HepG2 (cell line): ENCODE results near the gene TP53. TPM values are rescaled to one million over a fixed set of nuclear protein-coding genes. Genes with fewer than 3 reads are reported as not detected.

Experiments used
- ATAC-seq: fragments of 200-7000 bp; cut with Tn5 transposase; 3 replicates; pipeline ENCODE4 v1.9.1; 2020; ENCODE audit warnings: mild to moderate bottlenecking, moderate library complexity
- BruUV-seq: library from RNA; stranded (reverse); fragments of 400-500 nt; replicated peaks from 2 replicates; lab custom pipeline; 2021; lab: Mats Ljungman, UMichigan
- CTCF ChIA-PET: fragments of 300-600 bp; formaldehyde crosslinking; extraction: SDS; loops from one replicate; lab custom pipeline; 2021; ENCODE audit warnings: low total read pairs, inconsistent platforms, low intra/inter-chr PET ratio; lab: Yijun Ruan, JAX
- POLR2A ChIA-PET: fragments of 350-600 bp; sonication (Branson Sonifier 250); formaldehyde crosslinking; loops from one replicate; lab custom pipeline; 2020; ENCODE audit warnings: antibody characterized with exemption, inconsistent platforms; lab: Yijun Ruan, JAX
- DNase-seq: peaks from one replicate; pipeline ENCODE4 v3.0.0-alpha.2; 2015; ENCODE audit warnings: low spot score
- FAIRE-seq: peaks from 3 replicates; lab custom pipeline; 2011; peaks lifted over from hg19 to GRCh38; lab: Jason Lieb, UNC
- H2AFZ ChIP-seq: one replicate; pipeline ENCODE4 v1.6.1; 2011; ENCODE audit warnings: low read length, inconsistent platforms
- H3K27ac ChIP-seq: fragments of 300-600 bp; 3 replicates; pipeline ENCODE4 v1.8.0; 2011; ENCODE audit warnings: mixed run types, mild to moderate bottlenecking, mixed read lengths, low read length, inconsistent platforms; ENCODE audit not compliant: insufficient read depth; ENCODE audit errors: extremely low read length
- H3K27me3 ChIP-seq, 2 experiments: fragments of 200-600 bp in 1 of 2; 2 replicates in 1 of 2; 3 replicates in 1 of 2; pipeline versions ENCODE4 v1.6.0 to v1.8.0; 2011; ENCODE audit warnings: low read length in 2 of 2, mild to moderate bottlenecking in 2 of 2, moderate library complexity in 2 of 2, inconsistent platforms in 1 of 2; ENCODE audit not compliant: insufficient read depth in 2 of 2, control insufficient read depth in 1 of 2
- H3K36me3 ChIP-seq, 2 experiments: fragments of 200-600 bp in 1 of 2; replicated peaks in 1 of 2; 2 replicates in 1 of 2; 3 replicates in 1 of 2; pipeline versions ENCODE4 v1.5.1 to v1.8.0; 2011; ENCODE audit warnings: low read length in 2 of 2, inconsistent platforms in 1 of 2; ENCODE audit not compliant: insufficient read depth in 2 of 2, control insufficient read depth in 1 of 2
- H3K4me1 ChIP-seq: 2 replicates; pipeline ENCODE4 v1.5.1; 2012; ENCODE audit warnings: low read length, inconsistent platforms; ENCODE audit not compliant: insufficient read depth
- H3K4me2 ChIP-seq: 2 replicates; pipeline ENCODE4 v1.6.0; 2011; ENCODE audit warnings: low read depth, low read length, inconsistent platforms
- H3K4me3 ChIP-seq, 3 experiments: fragments of 200-600 bp in 1 of 3; sonication (generic), shearing (Covaris generic) in 1 of 3; replicated peaks in 1 of 3; 2 replicates each; pipeline ENCODE4 v1.5.1; 2011 to 2016; ENCODE audit warnings: low read length in 3 of 3, inconsistent platforms in 2 of 3, low read depth in 2 of 3, mild to moderate bottlenecking in 2 of 3, control low read depth in 1 of 3, mixed read lengths in 1 of 3; ENCODE audit not compliant: insufficient read depth in 1 of 3
- H3K79me2 ChIP-seq: one replicate; pipeline ENCODE4 v1.6.1; 2011; ENCODE audit warnings: low read length, inconsistent platforms; ENCODE audit not compliant: insufficient read depth
- H3K9ac ChIP-seq: 2 replicates; pipeline ENCODE4 v1.6.0; 2011; ENCODE audit warnings: mild to moderate bottlenecking, low read depth, low read length, inconsistent platforms; ENCODE audit not compliant: insufficient read depth
- H3K9me3 ChIP-seq: 2 replicates; pipeline ENCODE4 v1.5.1; 2012; ENCODE audit warnings: mild to moderate bottlenecking, low read length
- H4K20me1 ChIP-seq: 2 replicates; pipeline ENCODE4 v1.6.0; 2011; ENCODE audit warnings: inconsistent platforms, mild to moderate bottlenecking, low read length, moderate library complexity; ENCODE audit not compliant: insufficient read depth
- DMAP1 ChIP-seq: IDR thresholded peaks from 2 replicates; pipeline ENCODE4 v1.6.1; 2016
- KLF9 ChIP-seq: IDR thresholded peaks from 2 replicates; pipeline ENCODE4 v1.6.1; 2016; ENCODE audit warnings: low read depth
- NBN ChIP-seq: fragments of 450-650 bp; conservative IDR thresholded peaks from 2 replicates; pipeline ENCODE4 v1.6.1; 2017
- PATZ1 ChIP-seq: sonication (generic); formaldehyde crosslinking; IDR thresholded peaks from 2 replicates; pipeline ENCODE4 v1.4.0; 2020; ENCODE audit warnings: missing genetic modification reagents
- SMAD9 ChIP-seq: sonication (generic); formaldehyde crosslinking; IDR thresholded peaks from 2 replicates; pipeline ENCODE4 v1.5.1; 2020; ENCODE audit warnings: mild to moderate bottlenecking, missing genetic modification reagents
- SNAPC5 ChIP-seq: sonication (generic); formaldehyde crosslinking; IDR thresholded peaks from 2 replicates; pipeline ENCODE4 v1.8.1; 2023; ENCODE audit warnings: mild to moderate bottlenecking, missing genetic modification reagents, borderline replicate concordance
- ZNF605 ChIP-seq: sonication (generic); formaldehyde crosslinking; IDR thresholded peaks from 2 replicates; pipeline ENCODE4 v1.8.0; 2022; ENCODE audit warnings: mild to moderate bottlenecking, missing genetic modification reagents
- ZNF629 ChIP-seq: sonication (generic); formaldehyde crosslinking; conservative IDR thresholded peaks from 2 replicates; pipeline ENCODE4 v1.5.0; 2020; ENCODE audit warnings: missing genetic modification reagents
- whole genome bisulfite sequencing: methylation state at CpG from one replicate; pipeline ENCODE4 v1.1.6; 2017; ENCODE audit warnings: low lambda C conversion rate; 5-methylcytosine and 5-hydroxymethylcytosine counted together
- in situ Hi-C: cut with HindIII; loops from 2 replicates; pipeline ENCODE4 v1.10.0; 2017; ENCODE audit warnings: low pct_unique_long_range_greater_than_20kb; ENCODE audit not compliant: extremely low pct_ligation_motif_present
- intact Hi-C: fragments of 100-400 bp; cut with micrococcal nuclease; formaldehyde crosslinking; loops from one replicate; pipeline ENCODE4 v1.10.0; 2022; ENCODE audit not compliant: unreplicated experiment
- polyA plus RNA-seq, 8 experiments: library from polyadenylated mRNA; depleted of rRNA in 3 of 8; stranded (reverse) in 7 of 8; unstranded in 1 of 8; fragments of >200 nt; fragmentation: Illumina TruSeq in 4 of 8; extraction: Trizol in 4 of 8; gene quantifications; 2 replicates each; pipeline versions ENCODE4 v1.2.1 to v1.2.3, GENCODE V29; 2011 to 2016; ENCODE audit warnings: low read depth in 4 of 8, missing spikeins in 1 of 8, mixed read lengths in 1 of 8; ENCODE audit not compliant: insufficient read depth in 1 of 8
- total RNA-seq, 5 experiments: library from RNA; depleted of rRNA; stranded (reverse); fragments of >200 nt; fragmentation: Illumina TruSeq; extraction: Trizol; gene quantifications; 2 replicates each; pipeline ENCODE4 v1.2.3, GENCODE V29; 2016; ENCODE audit warnings: low read depth in 1 of 5
- TF ChIP-seq, protein P1 (sequence below): sonication (generic); formaldehyde crosslinking; IDR thresholded peaks from 2 replicates; pipeline ENCODE4 v1.4.0; 2020; ENCODE audit warnings: mild to moderate bottlenecking, low read depth, missing genetic modification reagents
- TF ChIP-seq, protein P2 (sequence below): sonication (generic); formaldehyde crosslinking; IDR thresholded peaks from 2 replicates; pipeline ENCODE4 v1.4.0; 2020; ENCODE audit warnings: missing genetic modification reagents

Gene TP53
- total and polyA plus RNA-seq, 2 of the 13 experiments (the other 11 are each of a cell fraction or from before 2014, with no cell fraction given): 17.1 to 29.9 TPM

GRCh38 chr17:7704601-7705268 lies 17.4 kb upstream of the TP53 start, which contains the start of gene EFNB3:
Gene EFNB3, plus strand, starts transcription at chr17:7705202. Its CDS starts 397 bp downstream, at chr17:7705599.
- no peak for TF ChIP-seq SNAPC5
- peak; percentile 68; the same call in 1 of the 2 replicates for TF ChIP-seq ZNF629 (CRISPR knock-in tag)
- TF ChIP-seq, protein P1, sequence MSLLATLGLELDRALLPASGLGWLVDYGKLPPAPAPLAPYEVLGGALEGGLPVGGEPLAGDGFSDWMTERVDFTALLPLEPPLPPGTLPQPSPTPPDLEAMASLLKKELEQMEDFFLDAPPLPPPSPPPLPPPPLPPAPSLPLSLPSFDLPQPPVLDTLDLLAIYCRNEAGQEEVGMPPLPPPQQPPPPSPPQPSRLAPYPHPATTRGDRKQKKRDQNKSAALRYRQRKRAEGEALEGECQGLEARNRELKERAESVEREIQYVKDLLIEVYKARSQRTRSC: no peak
- TF ChIP-seq KLF9 (CRISPR knock-in tag): no peak
- no peak for TF ChIP-seq DMAP1 (CRISPR knock-in tag)
- no peak for TF ChIP-seq NBN
- TF ChIP-seq SMAD9 (CRISPR knock-in tag): no peak
- peak; percentile 36; the same call in 1 of the 2 replicates for TF ChIP-seq PATZ1 (CRISPR knock-in tag)
- TF ChIP-seq ZNF605: no peak
- TF ChIP-seq, protein P2, sequence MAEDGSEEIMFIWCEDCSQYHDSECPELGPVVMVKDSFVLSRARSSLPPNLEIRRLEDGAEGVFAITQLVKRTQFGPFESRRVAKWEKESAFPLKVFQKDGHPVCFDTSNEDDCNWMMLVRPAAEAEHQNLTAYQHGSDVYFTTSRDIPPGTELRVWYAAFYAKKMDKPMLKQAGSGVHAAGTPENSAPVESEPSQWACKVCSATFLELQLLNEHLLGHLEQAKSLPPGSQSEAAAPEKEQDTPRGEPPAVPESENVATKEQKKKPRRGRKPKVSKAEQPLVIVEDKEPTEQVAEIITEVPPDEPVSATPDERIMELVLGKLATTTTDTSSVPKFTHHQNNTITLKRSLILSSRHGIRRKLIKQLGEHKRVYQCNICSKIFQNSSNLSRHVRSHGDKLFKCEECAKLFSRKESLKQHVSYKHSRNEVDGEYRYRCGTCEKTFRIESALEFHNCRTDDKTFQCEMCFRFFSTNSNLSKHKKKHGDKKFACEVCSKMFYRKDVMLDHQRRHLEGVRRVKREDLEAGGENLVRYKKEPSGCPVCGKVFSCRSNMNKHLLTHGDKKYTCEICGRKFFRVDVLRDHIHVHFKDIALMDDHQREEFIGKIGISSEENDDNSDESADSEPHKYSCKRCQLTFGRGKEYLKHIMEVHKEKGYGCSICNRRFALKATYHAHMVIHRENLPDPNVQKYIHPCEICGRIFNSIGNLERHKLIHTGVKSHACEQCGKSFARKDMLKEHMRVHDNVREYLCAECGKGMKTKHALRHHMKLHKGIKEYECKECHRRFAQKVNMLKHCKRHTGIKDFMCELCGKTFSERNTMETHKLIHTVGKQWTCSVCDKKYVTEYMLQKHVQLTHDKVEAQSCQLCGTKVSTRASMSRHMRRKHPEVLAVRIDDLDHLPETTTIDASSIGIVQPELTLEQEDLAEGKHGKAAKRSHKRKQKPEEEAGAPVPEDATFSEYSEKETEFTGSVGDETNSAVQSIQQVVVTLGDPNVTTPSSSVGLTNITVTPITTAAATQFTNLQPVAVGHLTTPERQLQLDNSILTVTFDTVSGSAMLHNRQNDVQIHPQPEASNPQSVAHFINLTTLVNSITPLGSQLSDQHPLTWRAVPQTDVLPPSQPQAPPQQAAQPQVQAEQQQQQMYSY (CRISPR knock-in tag): peak; percentile 95
- TF ChIP-seq, all 625 proteins: peak for 3
- intact Hi-C loops (no loop called here), in situ Hi-C loops (no loop called here)
- H2AFZ ChIP-seq: no peak within 1 kb of the TSS
- H3K79me2 ChIP-seq: no peaks in the 10 kb centered on the region
- peak; percentile 25 for ATAC-seq
- H3K4me3 ChIP-seq: peak within 1 kb of the TSS; percentile 26 to 61 (median 40); a peak in 4 of 6 replicates
- H3K27me3 ChIP-seq: peaks cover 8 to 41% of the 10 kb centered on the region in 2 experiments
- H3K9me3 ChIP-seq: no peaks in the 10 kb centered on the region
- no TSS peak for BruUV-seq
- H3K4me1 ChIP-seq: peaks cover 6% of the 10 kb centered on the region; the same call in 1 of the 2 replicates
- H3K9ac ChIP-seq: no peak within 1 kb of the TSS
- CTCF ChIA-PET: no interaction called here
- H3K27ac ChIP-seq: no peak within 1 kb of the TSS
- peak within 1 kb of the TSS; percentile 45 for H3K4me2 ChIP-seq
- peaks cover 0 to 4% of the 10 kb centered on the region in 2 experiments; a peak in 3 of 5 replicates for H3K36me3 ChIP-seq
- POLR2A ChIA-PET: interaction anchor here (1.5 kb wide), 1 partner anchor 17 kb away, joined by 4 read pairs; the partner anchor contains the start of gene TP53
- no peak for DNase-seq
- no peaks in the 10 kb centered on the region for H4K20me1 ChIP-seq
- FAIRE-seq: no peak
- WGBS: 37% methylated on average over 29 of the region's 45 CpGs
